Activated T-helper 1 cell treated with anti-CD3 and anti-CD28 coated beads, Interleukin-12 subunit alpha, Interleukin-12 subunit beta, Interleukin-2, Interleukin-4 antibody, amounts not matched to agents 30 ng/mL and 10 ng/mL and 1 ng/mL, durations not matched to agents 14 hours and 24 hours and 36 hours (primary cell): ENCODE data around the gene ALDH2. TPM values are rescaled to one million over a fixed set of nuclear protein-coding genes. Genes with fewer than 3 reads are reported as not detected.
"Not testable (repeated sequence)": the region's sequence is repeated elsewhere in the genome, so short reads cannot be mapped to it uniquely, and the experiment has no call there.

Source experiments
- DNase-seq: peaks from one replicate; pipeline ENCODE4 v3.0.0; 2021; ENCODE audit warnings: low spot score
- H3K27ac Mint-ChIP-seq: one replicate; pipeline ENCODE4 v1.8.0; 2021; ENCODE audit warnings: mild to moderate bottlenecking, mixed read lengths
- H3K27me3 Mint-ChIP-seq: one replicate; pipeline ENCODE4 v1.8.0; 2022; ENCODE audit warnings: mild to moderate bottlenecking, moderate library complexity, mixed read lengths; ENCODE audit not compliant: insufficient read depth
- H3K36me3 Mint-ChIP-seq: one replicate; pipeline ENCODE4 v1.8.0; 2021; ENCODE audit warnings: low read depth, mixed read lengths
- H3K4me1 Mint-ChIP-seq: one replicate; pipeline ENCODE4 v1.8.0; 2021; ENCODE audit warnings: low read depth, mixed read lengths
- H3K4me3 Mint-ChIP-seq: one replicate; pipeline ENCODE4 v1.8.0; 2021; ENCODE audit warnings: mild to moderate bottlenecking, moderate library complexity, mixed read lengths
- H3K9me3 Mint-ChIP-seq: one replicate; pipeline ENCODE4 v1.8.0; 2021; ENCODE audit warnings: mixed read lengths
- intact Hi-C: fragments of 100-400 bp; cut with micrococcal nuclease; formaldehyde crosslinking; loops from one replicate; pipeline ENCODE4 v1.15.1; 2024
- total RNA-seq: library from RNA; stranded (reverse); gene quantifications from 2 replicates; pipeline ENCODE4 v1.2.3, GENCODE V29; 2022

The ALDH2 gene
- total RNA-seq, 1 donor from 2014 or later, result 0.44 TPM

- no peaks in the 10 kb centered on the region for H3K36me3 Mint-ChIP-seq
- no peaks in the 10 kb centered on the region for H3K9me3 Mint-ChIP-seq
- H3K27me3 Mint-ChIP-seq, result peaks cover 18% of the 10 kb centered on the region
- DNase-seq, result no peak
- no peak overlapping the region for H3K27ac Mint-ChIP-seq
- intact Hi-C loops, result no loop called here
- H3K4me1 Mint-ChIP-seq, result no peaks in the 10 kb centered on the region
- H3K4me3 Mint-ChIP-seq, result no peak overlapping the region
These were observed 61.2 kb downstream of the ALDH2 start for GRCh38 chr12:111827907-111828306.

DNA sequence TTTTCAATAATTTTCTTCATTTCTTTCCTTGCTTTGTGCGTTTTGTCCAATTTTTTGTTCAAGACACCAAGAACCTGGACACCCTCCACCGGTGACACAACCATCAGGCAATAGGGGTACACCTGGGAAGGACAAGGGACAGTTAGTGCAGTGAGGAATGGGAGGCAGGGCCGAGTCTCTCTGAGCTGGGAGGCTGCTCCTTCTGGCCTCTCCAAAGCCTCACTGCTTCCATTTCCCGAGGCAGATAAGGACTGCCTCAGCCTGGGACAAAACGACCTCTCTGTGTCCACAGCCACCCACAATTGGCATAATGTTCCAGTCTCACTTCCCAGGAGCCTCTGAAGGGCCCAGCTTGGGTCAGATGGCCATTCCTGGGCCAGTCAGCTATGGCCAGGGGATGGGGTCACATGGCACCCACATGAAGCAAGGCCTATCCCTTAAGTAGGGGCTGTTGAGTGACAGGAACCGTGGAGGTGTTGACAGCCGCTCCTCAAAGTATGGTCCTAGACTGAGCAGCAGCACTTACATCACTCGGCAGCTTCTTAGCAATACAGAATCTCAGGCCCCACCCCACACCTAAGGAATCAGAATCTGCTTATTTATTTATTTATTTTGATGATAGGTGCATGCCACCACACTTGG lies 61.7 kb downstream of the ALDH2 start:
- H3K9me3 Mint-ChIP-seq, result no peaks in the 10 kb centered on the region
- H3K36me3 Mint-ChIP-seq, result no peaks in the 10 kb centered on the region
- H3K4me1 Mint-ChIP-seq, result no peaks in the 10 kb centered on the region
- no peak for DNase-seq
- H3K27ac Mint-ChIP-seq, result no peak overlapping the region
- H3K27me3 Mint-ChIP-seq, result peaks cover 15% of the 10 kb centered on the region
- intact Hi-C loops, result no loop called here
- H3K4me3 Mint-ChIP-seq, result no peak overlapping the region

DNA sequence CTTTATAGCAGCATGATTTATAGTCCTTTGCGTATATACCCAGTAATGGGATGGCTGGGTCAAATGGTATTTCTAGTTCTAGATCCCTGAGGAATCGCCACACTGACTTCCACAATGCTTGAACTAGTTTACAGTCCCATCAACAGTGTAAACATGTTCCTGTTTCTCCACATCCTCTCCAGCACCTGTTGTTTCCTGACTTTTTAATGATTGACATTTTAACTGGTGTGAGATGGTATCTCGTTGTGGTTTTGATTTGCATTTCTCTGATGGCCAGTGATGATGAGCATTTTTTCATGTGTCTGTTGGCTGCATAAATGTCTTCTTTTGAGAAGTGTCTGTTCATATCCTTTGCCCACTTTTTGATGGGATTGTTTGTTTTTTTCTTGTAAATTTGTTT lies 62.9 kb downstream of the ALDH2 start:
- H3K4me3 Mint-ChIP-seq, DNase-seq, H3K4me1 Mint-ChIP-seq, H3K27me3 Mint-ChIP-seq, H3K9me3 Mint-ChIP-seq, H3K27ac Mint-ChIP-seq, H3K36me3 Mint-ChIP-seq, intact Hi-C loops: not testable (repeated sequence)

GRCh38 chr12:111834740-111835386 lies 68.1 kb downstream of the ALDH2 start:
- not testable (repeated sequence) for H3K27me3 Mint-ChIP-seq
- peak overlapping the region; percentile 34 for H3K27ac Mint-ChIP-seq
- H3K4me1 Mint-ChIP-seq, result peaks cover 14% of the 10 kb centered on the region

DNA sequence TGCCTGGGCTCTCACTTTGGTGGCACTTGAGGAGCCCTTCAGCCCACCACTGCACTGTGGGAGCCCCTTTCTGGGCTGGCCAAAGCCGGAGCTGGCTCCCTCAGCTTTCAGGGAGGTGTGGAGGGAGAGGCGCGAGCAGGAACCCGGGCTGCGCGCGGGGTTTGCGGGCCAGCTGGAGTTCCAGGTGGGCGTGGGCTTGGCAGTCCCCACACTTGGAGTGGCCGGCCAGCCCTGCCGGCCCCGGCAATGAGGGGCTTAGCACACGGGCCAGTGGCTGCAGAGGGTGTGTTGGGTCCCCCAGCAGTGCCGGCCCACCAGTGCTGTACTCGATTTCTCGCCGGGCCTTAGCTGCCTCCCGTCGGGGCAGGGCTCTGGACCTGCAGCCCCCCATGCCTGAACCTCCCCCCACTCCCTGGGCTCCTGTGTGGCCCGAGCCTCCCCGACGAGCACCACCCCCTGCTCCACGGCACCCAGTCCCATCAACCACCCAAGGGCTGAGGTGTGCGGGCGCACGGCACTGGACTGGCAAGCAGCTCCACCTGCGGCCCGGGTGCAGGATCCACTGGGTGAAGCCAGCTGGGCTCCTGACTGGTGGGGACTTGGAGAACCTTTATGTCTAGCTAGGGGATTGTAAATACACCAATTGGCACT lies 68.9 kb downstream of the ALDH2 start:
- Mint-ChIP-seq H3K4me1 (peaks cover 22% of the 10 kb centered on the region), H3K36me3 (peaks cover 21% of the 10 kb centered on the region)
- intact Hi-C loops, DNase-seq, H3K27ac Mint-ChIP-seq, H3K4me3 Mint-ChIP-seq, H3K9me3 Mint-ChIP-seq, H3K27me3 Mint-ChIP-seq: not testable (repeated sequence)

More at GRCh38 chr12:111834740-111835386, 68.1 kb downstream of the ALDH2 start:
- DNase-seq, H3K9me3 Mint-ChIP-seq, H3K4me3 Mint-ChIP-seq, intact Hi-C loops: not testable (repeated sequence)
- peaks cover 18% of the 10 kb centered on the region for H3K36me3 Mint-ChIP-seq

DNA sequence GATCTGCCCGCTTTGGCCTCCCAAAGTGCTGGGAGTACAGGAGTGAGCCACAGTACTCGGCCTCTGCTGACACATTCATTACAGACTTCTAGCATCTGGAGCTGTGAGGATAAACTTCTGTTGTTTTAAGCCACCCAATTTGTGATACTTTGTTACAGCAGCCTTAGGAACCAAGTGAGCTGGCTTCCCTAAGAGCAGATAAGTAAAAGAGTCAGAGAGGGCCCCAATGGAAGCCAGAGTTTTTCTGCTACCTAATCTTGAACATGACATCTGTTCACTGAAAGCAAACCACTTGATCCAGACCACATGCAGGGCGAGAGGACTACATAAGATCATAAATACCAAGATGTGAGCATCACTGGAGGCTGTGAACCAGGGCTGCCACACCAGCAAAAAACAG lies 71.6 kb downstream of the ALDH2 start:
- no peak for DNase-seq
- intact Hi-C loops, result no loop called here
- Mint-ChIP-seq H3K4me3 (no peak overlapping the region), H3K27ac (no peak overlapping the region), H3K36me3 (peaks cover 30% of the 10 kb centered on the region), H3K27me3 (no peaks in the 10 kb centered on the region), H3K4me1 (peaks cover 37% of the 10 kb centered on the region), H3K9me3 (no peaks in the 10 kb centered on the region)

DNA sequence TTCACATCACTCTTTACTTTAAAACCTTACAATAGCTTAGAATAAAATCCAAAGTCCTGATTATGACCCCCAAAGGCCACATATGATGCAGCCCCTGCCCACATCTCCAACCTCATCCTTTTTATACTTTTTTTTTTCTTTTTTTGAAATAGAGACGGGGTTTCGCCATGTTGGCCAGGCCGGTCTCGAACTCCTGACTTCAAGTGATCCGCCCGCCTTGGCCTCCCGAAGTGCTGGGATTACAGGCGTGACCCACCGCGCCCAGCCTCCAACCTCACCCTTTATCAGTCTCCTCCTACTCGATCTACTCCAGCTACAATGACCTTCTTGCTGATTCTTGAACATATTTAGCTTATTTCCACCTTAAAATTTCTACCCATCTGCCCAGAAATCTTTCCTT lies 74.1 kb downstream of the ALDH2 start:
- H3K9me3 Mint-ChIP-seq, result no peaks in the 10 kb centered on the region
- H3K36me3 Mint-ChIP-seq, result peaks cover 40% of the 10 kb centered on the region
- intact Hi-C loops, result loop anchor here (1.0 to 5.0 kb wide), 4 partner anchors 267 to 1491 kb away; partner anchors contain the start of genes HECTD4, NAA25 and TRAFD1
- peak overlapping the region; percentile 99 for H3K27ac Mint-ChIP-seq
- peaks cover 49% of the 10 kb centered on the region for H3K4me1 Mint-ChIP-seq
- peak overlapping the region; percentile 98 for H3K4me3 Mint-ChIP-seq
- H3K27me3 Mint-ChIP-seq, result no peaks in the 10 kb centered on the region
- DNase-seq, result no peak

- H3K4me1 Mint-ChIP-seq, result peaks cover 49% of the 10 kb centered on the region
- intact Hi-C loops, result loop anchor here (1.0 to 5.0 kb wide), 4 partner anchors 267 to 1491 kb away; partner anchors contain the start of genes HECTD4, NAA25 and TRAFD1
- no peaks in the 10 kb centered on the region for H3K9me3 Mint-ChIP-seq
These were observed 74.6 kb downstream of the ALDH2 start for GRCh38 chr12:111841236-111841749.

DNA sequence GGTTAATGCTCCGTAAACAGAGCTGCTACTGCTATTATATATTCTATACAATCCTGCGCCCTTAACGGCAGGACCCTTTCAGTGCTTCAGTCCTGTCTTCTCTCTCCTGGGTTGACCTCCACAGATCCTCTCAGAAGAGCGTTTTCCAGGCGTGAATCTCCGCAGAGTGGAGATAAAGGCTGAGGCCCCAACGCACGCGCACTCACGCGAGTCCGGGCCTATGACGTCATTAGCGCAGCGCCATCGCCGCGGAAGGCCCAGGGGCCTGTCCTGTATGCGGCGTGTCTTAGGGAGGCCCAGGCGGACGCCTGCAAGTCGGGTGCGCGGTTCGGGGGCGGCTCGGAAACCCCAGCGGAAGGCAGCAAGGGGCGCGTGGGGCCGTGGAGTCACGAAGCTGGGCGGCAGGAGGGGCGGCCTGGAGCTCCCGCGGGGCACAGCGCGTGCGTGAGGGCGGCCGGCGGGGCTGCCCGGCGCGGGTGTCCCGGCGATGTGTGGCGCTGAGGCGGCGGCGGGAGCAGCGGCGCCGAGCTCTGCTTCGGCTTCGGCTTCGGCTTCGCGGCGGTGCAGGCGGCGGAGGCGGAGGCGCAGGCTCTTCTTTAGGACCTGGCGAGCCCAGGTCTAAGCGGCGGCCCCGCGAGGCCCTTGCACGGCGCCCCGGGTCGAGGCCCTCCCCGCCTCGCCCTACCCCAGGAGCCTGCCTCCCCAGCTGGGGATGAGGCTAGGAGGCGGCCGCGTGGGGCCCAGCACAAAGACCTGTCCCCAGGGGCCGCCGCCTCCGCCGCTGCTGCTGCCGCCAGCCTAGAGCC lies 75.2 kb downstream of the ALDH2 start, which contains the start of gene MAPKAPK5:
Gene MAPKAPK5, plus strand, starts transcription at position 479 of the 806 bp plus-strand sequence. CDS start 506 bp downstream, outside the sequence.
- DNase-seq, result peak; percentile 95
- H3K9me3 Mint-ChIP-seq, result no peaks in the 10 kb centered on the region
- H3K36me3 Mint-ChIP-seq, result peaks cover 43% of the 10 kb centered on the region
- H3K27ac Mint-ChIP-seq, result peak within 1 kb of the TSS; percentile 99
- intact Hi-C loops, result loop anchor here (1.0 to 5.0 kb wide), 8 partner anchors 151 to 1490 kb away; partner anchors contain the start of genes ACAD10, ATXN2, ERP29 and HECTD4
- H3K4me1 Mint-ChIP-seq, result peaks cover 49% of the 10 kb centered on the region
- H3K27me3 Mint-ChIP-seq, result no peaks in the 10 kb centered on the region
- H3K4me3 Mint-ChIP-seq, result peak within 1 kb of the TSS; percentile 98

More at GRCh38 chr12:111841236-111841749, 74.6 kb downstream of the ALDH2 start:
- Mint-ChIP-seq H3K4me3 (peak overlapping the region; percentile 98), H3K27ac (peak overlapping the region; percentile 99), H3K36me3 (peaks cover 40% of the 10 kb centered on the region), H3K27me3 (no peaks in the 10 kb centered on the region)
- DNase-seq, result no peak

DNA sequence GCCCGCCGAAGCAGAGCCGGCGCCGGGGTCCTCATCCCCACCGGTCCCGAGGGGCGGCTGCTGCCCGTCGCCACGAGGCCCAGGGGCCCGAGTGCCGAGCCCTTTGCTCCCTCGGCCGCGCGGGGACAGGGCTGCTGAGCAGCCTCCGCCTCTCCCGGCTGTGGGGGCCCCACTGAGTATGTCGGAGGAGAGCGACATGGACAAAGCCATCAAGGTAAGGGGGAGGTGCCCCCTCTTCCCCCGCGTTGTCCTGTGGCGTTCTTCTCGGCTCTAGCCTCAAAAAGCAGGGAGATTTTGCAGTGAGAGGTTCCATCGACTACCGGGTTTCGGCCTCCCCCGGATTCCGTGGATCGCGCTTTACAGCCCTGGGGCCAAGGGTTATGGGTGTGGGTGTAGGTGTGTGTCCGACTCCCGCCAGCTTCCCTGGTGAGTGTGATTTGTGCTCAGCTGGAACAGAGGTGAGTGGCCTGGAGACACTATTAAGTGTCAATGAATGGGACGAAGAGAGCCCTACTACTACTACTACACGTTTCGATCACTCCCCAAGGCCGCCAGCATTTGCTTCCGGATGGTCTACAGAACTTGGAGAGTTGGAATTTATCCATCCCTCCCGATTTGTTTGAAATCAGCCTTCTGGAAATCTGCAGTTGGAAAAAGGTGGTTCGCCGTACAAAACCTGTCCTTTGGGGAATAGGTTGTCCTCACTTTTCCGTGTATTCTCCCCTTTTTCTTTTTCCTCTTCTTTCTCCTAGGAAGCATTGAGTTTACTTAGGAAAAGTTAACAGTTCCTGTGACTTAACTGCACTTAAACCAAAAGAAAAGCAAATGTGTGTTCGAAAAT lies 76.0 kb downstream of the ALDH2 start:
- H3K36me3 Mint-ChIP-seq, result peaks cover 43% of the 10 kb centered on the region
- H3K4me3 Mint-ChIP-seq, result peak overlapping the region; percentile 97
- intact Hi-C loops, result loop anchor here (1.0 to 5.0 kb wide), 6 partner anchors 150 to 1490 kb away; partner anchors contain the start of genes ACAD10, ATXN2, ERP29 and TMEM116
- no peaks in the 10 kb centered on the region for H3K9me3 Mint-ChIP-seq
- no peaks in the 10 kb centered on the region for H3K27me3 Mint-ChIP-seq
- H3K27ac Mint-ChIP-seq, result peak overlapping the region; percentile 97
- no peak for DNase-seq
- peaks cover 52% of the 10 kb centered on the region for H3K4me1 Mint-ChIP-seq

DNA sequence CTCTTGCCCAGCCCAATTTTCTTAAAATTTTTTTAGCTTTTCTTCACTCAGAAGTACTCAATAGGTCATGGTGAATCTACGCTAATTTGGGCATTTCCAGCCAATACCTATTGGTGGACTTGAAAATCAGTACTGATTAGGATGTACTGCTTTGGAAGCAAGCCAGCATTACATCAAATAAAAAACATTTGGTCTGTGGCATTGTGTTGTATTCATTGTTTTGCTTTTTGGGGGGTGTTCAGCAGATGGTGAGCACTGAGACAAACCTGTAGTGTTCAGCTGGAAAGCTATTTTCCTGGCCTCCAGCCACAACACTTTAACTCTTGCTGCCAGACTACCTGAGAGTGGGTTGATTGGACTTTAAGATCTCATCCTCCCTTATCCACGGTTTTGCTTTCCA lies 79.3 kb downstream of the ALDH2 start:
- Mint-ChIP-seq H3K4me3 (no peak overlapping the region), H3K27ac (no peak overlapping the region), H3K36me3 (peaks cover 33% of the 10 kb centered on the region)

More for the DNA sequence above, 79.3 kb downstream of the ALDH2 start:
- DNase-seq, result no peak
- intact Hi-C loops, result no loop called here
- peaks cover 4% of the 10 kb centered on the region for H3K9me3 Mint-ChIP-seq
- H3K27me3 Mint-ChIP-seq, result no peaks in the 10 kb centered on the region
- H3K4me1 Mint-ChIP-seq, result peaks cover 36% of the 10 kb centered on the region
